Loucy (cell line): ENCODE data around the gene RAD21L1.

Source experiments
- EZH2phosphoT487 ChIP-seq: fragments of 200-600 bp; IDR thresholded peaks from 2 replicates; pipeline ENCODE4 v1.6.1; 2018; ENCODE audit warnings: antibody characterized with exemption, mild to moderate bottlenecking, moderate library complexity, borderline replicate concordance
- TF ChIP-seq, protein P1 (sequence below): fragments of 200-600 bp; sonication (generic); conservative IDR thresholded peaks from 2 replicates; pipeline ENCODE4 v1.5.1; 2014; ENCODE audit warnings: mild to moderate bottlenecking, antibody characterized with exemption, low read length

DNA sequence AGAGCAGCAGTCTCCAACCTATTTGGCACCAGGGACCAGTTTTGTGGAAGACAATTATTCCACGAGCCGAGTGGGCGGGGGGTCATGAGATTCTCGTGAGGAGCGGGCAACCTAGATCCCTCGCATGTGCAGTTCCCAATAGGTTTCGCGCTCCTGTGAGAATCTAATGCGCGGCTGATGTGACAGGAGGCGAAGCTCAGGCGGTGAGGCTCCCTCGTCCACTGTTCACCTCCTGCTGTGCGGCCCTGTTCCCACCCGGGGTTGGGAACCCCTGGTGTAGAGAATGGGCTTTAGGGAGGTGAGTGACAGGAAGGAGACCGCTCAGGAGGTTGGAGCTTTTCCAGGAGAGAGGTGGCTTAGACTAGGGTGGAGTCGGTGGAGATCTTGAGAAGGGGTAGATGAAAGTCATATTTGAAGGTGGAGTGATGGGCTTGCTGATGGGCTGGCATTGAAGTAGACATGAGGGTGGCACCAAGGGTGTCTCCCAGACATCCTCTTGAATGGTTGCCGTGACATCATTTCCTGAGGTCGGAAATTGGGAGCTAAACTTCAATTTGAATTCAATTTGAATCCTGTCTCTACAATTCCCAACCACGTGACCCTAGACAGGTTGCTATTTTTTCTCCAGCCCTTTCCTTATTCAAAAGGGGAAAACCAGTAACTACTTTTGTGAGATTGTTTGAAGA lies 1.5 kb upstream of the RAD21L1 start:
- TF ChIP-seq, protein P1, sequence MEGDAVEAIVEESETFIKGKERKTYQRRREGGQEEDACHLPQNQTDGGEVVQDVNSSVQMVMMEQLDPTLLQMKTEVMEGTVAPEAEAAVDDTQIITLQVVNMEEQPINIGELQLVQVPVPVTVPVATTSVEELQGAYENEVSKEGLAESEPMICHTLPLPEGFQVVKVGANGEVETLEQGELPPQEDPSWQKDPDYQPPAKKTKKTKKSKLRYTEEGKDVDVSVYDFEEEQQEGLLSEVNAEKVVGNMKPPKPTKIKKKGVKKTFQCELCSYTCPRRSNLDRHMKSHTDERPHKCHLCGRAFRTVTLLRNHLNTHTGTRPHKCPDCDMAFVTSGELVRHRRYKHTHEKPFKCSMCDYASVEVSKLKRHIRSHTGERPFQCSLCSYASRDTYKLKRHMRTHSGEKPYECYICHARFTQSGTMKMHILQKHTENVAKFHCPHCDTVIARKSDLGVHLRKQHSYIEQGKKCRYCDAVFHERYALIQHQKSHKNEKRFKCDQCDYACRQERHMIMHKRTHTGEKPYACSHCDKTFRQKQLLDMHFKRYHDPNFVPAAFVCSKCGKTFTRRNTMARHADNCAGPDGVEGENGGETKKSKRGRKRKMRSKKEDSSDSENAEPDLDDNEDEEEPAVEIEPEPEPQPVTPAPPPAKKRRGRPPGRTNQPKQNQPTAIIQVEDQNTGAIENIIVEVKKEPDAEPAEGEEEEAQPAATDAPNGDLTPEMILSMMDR = no peak
- TF ChIP-seq EZH2phosphoT487 = no peak
